Measurements from ENCODE around the gene FXN.
"Not testable (repeated sequence)": the region's sequence is repeated elsewhere in the genome, so short reads cannot be mapped to it uniquely, and the experiment has no call there.

FXN gene

GRCh38 chr9:69035438-69036308 is at the start of gene FXN:
TSS of gene FXN (plus strand) at chr9:69035752. CDS start at chr9:69035783, 31 bp downstream.
- peak; percentile 85 for DNase-seq

GRCh38 chr9:68986949-68987348 is 48.6 kb upstream of the FXN start:
- not testable (repeated sequence) for DNase-seq

- DNase-seq = no peak
Observed at GRCh38 chr9:68991457-68991856, 44.1 kb upstream of the FXN start.

- peak; percentile 62 for DNase-seq
Observed at GRCh38 chr9:68995776-68996175, 39.8 kb upstream of the FXN start.

- DNase-seq = peak; percentile 43
Observed at GRCh38 chr9:68996462-68996861, 39.1 kb upstream of the FXN start.

GRCh38 chr9:68997666-68998065 is 37.9 kb upstream of the FXN start:
- DNase-seq = no peak

- no peak for DNase-seq
Observed at GRCh38 chr9:68998385-68998784, 37.2 kb upstream of the FXN start.

- DNase-seq = peak; percentile 67
Observed at GRCh38 chr9:68998812-68999211, 36.7 kb upstream of the FXN start.

- DNase-seq = peak; percentile 97
Observed at GRCh38 chr9:68999393-69000105, 36.0 kb upstream of the FXN start.

GRCh38 chr9:69001921-69002320 is 33.6 kb upstream of the FXN start:
- no peak for DNase-seq

GRCh38 chr9:69003051-69003450 is 32.5 kb upstream of the FXN start:
- DNase-seq = no peak

GRCh38 chr9:69004836-69005235 is 30.7 kb upstream of the FXN start:
- DNase-seq = no peak

- no peak for DNase-seq
Observed at GRCh38 chr9:69009708-69010107, 25.8 kb upstream of the FXN start.

- peak; percentile 67 for DNase-seq
Observed at GRCh38 chr9:69012696-69013381, 22.7 kb upstream of the FXN start.

GRCh38 chr9:69013382-69013727 is 22.2 kb upstream of the FXN start:
- no peak for DNase-seq

- no peak for DNase-seq
Observed at GRCh38 chr9:69014013-69014412, 21.5 kb upstream of the FXN start, which contains the start of gene PRKACG. TSS of gene PRKACG (minus strand) at chr9:69014113. CDS start at chr9:69014092, 21 bp downstream.

- DNase-seq = no peak
Observed at GRCh38 chr9:69016191-69017096, 19.1 kb upstream of the FXN start.

GRCh38 chr9:69018737-69019136 is 16.8 kb upstream of the FXN start:
- peak; percentile 93 for DNase-seq

GRCh38 chr9:69019808-69020207 is 15.7 kb upstream of the FXN start:
- DNase-seq = peak; percentile 98

- DNase-seq = peak; percentile 70
Observed at GRCh38 chr9:69020301-69021145, 15.0 kb upstream of the FXN start.

- DNase-seq = no peak
Observed at GRCh38 chr9:69023650-69024049, 11.9 kb upstream of the FXN start.

Data from hematopoietic multipotent progenitor cell treated with erythropoietin and hydrocortisone succinate and interleukin-3 and kit ligand, for 6 days (in vitro differentiated cells).